GM19455 (cell line): ENCODE results near the gene MICAL3.
"Not testable (repeated sequence)": the region's sequence is repeated elsewhere in the genome, so short reads cannot be mapped to it uniquely, and the experiment has no call there.

Experiments used
- ATAC-seq: cut with Tn5 transposase; IDR thresholded peaks from one replicate; pipeline ENCODE4 v1.9.1; 2021; ENCODE audit not compliant: unreplicated experiment

Gene MICAL3

DNA sequence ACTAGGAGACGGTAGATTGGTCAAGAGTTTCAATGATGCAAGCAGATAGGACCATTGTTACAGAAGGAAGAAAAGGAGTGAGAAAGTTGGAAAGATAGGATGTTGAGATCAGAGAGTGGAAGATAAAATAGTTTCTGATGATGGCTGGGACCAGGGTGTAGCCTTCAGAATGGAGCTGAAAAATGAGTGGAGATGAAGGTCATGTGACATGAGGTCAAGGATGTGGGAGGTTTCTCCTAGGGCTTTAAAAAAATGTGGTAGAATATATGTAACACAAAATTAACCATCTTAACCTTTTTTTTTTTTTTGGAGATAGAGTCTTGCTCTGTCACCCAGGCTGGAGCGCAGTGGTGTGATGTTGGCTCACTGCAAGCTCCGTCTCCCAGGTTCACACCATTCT lies 35.1 kb upstream of the MICAL3 start:
- ATAC-seq = no peak

DNA sequence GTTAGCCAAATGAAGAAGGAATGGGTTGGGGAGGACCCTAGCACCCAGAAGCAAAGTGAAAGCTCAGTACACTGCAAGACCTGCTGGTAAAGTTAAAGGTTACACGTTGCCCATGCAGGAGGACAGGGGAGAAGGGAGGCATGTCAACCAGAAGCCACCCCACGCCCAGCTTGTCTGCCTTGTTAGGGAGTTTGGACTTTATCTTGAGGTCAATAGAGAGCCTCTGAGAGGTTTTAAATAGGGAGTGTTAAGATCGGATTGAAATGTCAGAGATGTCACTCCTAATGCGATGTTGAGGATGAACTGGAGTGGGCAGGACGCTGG lies 34.7 kb upstream of the MICAL3 start:
- ATAC-seq = no peak

DNA sequence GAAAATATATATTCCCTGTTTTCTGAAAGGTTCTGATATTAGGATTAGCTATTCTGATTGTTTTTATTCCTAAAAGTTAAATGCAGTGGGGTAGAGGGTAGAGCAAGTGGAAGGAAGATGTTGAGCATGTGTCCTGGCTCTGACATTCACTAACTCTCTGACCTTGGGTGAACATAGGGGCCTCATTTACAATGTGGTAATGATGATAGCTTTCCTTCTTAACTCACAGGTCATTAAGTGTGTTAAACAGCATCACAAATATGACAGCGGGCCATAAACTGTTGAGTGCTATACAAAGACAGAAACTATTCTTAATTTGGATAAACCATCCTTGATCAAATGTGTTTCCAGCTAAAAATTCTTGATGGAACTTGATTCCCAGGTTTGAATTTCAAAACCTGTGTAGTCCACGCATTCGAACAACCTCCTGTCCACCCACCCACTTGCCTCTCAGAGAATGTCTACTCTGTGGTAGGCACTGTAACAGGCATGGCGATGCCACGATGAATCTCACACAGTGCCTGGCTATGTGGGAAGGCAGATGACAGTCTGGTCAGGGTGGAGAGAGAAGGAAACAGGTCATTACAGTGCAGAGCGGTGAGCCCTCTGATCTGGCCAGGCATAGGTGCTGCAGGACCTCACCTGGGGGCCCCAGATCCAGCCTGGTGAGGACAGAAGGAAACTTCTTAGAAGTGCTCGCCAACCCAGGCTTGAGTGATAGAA lies 34.2 kb upstream of the MICAL3 start:
- no peak for ATAC-seq

DNA sequence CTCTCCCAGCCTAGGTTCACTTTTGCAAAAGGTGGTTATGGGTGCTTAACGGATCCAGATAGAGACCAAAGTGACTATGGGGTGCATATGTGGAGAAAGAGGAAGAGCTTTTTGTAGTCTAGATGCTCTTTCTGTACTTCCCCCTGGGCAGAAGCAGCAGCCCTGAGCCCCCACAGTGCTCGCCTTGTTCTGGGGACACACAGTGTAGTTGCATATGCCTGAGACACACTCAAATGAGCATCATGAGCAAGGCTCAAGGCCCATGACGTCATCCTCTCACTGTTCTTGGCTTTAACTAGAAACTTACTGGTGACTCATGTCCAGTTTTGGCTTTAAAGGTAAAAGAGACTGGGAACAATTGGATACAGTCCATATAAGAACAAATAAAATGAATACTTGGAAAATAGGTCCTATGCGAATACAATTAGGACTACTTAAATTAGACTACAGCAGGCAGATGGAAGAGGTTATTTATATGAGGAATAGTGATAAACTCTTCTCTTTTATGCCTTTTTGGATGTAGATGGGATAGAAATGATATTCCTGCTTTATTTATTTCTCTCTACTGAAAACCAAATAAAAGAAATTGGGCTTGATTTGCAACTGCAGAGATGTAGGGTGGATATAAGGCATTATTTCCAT lies 33.3 kb upstream of the MICAL3 start:
- ATAC-seq = no peak

DNA sequence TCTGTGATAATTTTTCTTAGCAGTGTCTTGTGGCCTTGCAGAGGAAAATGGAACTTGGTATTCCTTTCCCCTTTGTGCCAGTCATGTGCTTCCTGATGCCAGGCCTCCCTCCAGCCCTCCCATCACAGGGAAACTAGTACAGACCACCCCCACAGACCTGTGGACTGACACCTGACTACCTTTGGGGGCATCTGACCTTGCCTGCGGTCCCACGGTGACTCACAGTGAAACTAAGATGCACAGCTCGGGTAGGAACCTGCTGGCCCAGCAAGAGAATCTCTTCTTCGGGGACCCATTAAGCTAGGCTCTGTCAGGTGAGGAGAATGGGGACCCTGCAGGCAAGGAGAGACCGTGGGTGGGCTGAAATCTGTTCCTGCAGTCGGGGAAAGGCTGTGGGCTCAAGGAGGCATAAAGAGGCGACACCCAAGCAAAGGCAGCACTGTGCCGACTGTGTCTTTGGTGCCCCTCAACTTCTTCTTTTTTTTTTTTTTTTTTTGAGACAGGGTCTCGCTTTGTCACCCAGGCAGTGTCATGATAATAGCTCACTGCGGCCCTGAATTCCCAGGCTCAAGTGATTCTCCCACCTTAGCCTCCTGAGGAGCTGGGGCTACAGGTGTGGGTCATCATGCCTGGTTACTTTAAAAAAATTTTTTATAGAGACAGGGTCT lies 32.6 kb upstream of the MICAL3 start:
- ATAC-seq = peak; percentile 76

DNA sequence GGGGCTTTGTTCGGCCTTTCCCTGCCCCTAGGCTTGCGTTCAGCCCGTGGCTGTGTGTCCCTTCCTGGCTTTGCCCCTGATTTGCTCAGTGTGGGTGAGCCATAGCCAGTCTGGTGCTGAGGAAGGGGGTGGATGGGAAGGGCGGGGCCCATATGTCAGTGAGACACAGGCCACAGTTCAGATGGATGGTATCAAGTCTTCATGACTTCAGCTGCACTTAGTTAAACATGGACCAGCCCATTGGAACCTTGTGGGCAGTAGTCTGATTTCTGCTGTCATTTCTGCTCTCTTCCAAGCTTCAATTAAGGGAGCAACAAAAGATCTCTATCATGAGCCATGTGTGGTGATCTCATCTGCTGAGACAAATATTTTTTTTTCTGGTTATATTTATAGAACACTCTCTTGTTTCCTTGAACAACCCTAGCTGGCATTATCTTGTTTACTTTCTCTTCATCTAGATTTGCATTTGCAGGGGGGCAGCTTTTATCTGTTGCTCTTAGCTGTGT lies 31.9 kb upstream of the MICAL3 start:
- ATAC-seq = no peak

DNA sequence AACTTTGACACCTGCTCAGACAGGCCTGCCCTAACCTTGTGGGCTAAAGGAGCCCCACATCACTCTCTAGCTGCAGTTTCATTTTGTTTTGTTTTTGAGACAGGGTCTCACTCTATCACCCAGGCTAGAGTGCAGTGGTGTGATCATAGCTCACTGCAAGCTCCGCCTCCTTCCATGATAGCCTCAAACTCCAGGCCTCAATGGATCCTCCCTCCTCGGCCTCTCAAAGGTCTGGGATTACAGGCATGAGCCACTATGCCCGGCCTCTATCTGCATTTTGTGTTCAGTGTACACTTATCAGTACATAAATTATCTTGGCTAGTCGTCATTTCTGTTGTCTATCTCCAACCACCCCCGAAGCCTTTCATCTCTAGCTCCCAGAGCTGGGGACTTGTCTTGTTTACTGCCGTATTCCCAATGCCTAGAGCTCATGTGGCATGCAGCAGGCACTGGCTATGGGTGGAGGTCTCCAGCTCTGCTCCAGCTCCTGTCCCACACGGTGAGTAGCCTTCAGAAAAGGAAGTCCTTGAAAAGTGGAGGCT lies 31.3 kb upstream of the MICAL3 start:
- ATAC-seq = no peak

DNA sequence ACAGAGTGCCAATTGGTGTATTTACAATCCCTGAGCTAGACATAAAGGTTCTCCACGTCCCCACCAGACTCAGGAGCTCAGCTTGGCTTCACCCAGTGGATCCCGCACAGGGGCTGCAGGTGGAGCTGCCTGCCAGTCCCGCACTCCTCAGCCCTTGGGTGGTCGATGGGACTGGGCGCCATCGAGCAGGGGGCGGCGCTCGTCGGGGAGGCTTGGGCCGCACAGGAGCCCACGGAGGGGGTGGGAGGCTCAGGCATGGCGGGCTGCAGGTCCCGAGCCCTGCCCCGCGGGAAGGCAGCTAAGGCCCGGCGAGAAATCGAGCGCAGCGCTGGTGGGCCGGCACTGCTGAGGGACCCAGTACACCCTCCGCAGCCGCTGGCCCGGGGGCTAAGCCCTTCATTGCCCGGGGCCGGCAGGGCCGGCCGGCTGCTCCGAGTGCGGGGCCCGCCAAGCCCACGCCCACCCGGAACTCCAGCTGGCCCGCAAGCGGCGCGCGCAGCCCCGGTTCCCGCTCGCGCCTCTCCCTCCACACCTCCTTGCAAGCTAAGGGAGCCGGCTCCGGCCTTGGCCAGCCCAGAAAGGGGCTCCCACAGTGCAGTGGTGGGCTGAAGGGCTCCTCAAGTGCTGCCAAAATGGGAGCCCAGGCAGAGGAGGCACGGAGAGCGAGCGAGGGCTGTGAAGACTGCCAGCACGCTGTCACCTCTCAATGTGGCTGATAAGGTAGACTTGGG lies 29.0 kb upstream of the MICAL3 start:
- not testable (repeated sequence) for ATAC-seq

DNA sequence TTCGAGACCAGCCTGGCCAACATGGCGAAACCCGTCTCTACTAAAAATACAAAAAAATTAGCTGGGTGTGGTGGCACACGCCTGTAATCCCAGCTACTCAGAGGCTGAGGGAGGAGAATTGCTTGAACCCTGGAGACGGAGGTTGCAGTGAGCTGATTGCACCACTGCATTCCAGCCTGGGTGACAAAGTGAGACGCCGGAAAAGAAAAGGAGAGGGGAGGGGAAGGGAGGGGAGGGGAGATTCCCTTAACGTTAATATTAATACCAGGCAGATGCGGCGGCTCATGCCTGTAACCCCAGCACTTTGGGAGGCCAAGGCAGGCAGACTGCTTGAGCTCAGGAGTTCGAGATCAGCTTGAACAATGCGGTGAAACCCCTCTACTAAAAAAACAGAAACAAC lies 26.8 kb upstream of the MICAL3 start:
- ATAC-seq = not testable (repeated sequence)

DNA sequence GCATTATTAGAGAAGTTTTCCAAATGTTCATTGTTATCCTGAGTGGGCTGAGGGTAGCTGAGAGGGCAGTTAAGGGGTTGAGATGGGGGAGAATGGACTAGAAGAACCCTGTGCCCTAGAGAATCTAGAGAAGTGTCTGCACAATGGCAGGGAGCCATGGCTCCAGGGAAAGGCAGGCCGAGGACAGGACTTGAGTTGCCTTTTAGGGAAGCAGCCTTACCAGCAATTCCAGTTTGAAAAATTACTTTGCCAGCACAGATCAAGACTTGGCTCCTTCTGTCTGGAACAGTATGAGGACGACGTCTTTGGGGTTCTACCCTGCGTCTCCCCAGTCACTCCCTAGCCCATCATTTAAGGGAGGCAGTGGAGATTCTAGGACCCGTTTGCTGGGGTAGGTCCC lies 25.7 kb upstream of the MICAL3 start:
- no peak for ATAC-seq

DNA sequence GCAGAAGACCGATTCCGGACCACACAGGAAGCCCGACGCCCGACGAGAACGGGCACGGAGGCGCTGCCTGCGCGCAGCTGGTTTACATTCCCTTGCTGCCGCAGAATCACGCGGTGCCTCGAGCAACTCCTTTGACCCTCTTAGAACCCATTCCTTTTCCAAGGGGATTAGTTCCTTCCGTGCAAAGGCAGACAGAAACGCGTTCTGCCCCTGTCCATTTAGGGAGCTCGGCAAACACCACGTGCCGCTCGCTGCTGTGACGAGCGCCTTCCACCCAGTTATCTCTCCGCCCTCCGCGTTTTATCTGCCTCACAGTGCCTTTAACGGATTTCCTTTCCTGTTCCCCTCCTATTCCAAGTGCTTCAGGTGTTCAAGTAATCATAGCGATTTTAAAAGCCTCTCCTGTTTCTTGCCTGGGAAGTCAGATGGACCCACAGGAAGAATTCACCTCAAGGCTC lies 24.1 kb upstream of the MICAL3 start:
- ATAC-seq = no peak

DNA sequence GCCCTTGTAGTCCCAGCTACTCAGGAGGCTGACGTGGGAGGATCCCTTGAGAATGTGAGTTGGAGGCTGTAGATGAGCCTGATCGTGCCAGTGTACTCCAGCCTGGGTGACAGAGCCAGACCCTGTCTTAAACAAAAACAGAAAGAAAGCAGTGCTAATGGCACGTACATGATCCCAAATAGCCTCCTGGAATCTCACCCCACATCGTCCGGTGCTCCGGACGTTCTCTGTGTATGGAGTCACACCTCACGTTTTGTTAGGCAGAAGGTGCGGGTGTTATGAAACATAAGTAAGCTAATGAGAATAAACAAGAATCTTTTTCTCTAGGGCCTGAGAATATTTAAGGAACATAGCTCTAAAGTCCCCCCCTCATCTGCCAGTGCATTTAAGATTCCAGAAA lies 23.7 kb upstream of the MICAL3 start:
- ATAC-seq = no peak

DNA sequence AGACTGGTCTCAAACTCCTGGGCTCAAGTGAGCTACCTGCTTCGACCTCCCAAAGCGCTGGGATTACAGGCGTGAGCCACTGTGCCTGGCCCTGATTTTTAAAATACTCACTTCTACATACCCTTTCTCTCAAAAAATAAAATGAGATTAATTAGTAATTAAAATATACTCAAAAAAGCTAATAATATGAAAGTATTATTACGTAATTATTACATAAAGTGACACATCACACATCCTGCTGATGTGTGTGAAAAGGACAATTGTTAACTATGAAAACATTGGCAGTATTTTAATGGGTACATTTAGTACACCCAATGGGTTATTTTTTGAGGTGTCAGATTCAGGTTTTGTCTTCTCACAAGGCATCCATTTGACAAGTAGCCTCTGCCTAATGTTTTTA lies 21.4 kb upstream of the MICAL3 start:
- no peak for ATAC-seq

DNA sequence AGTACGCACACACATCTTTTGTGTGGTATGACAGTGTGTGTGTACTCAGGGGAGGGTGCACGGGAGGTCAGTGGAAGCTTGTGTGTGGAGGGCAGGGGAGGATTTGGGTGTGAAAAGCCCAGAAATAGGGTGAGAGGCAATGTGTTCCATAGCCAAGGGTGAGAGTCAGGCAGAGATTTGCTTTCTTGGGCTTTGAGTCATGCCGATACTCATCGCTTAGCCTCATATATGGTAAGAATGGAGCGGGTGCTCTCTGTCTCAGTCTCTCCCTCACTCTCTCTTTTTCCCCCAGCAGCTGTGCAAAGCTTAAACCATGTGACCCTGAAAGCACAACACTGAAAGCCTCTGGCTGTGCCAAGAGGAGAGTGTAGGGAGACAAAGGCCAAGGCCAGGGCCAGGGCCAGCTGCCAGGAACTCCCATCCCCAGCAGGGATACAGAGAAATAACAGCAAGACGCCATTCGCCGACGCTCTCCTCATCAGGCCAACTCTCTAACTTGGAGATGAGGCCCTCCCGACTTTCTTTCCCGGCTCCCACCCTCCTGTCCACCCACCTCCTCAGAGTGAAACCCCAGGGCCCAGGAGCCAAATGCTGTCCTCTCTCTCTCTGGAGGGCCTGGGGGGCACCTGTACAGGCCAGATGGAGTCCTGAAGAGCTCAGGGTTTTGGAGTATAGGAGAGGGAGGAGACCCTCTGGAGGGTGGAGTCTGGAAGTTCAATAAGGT lies 20.3 kb upstream of the MICAL3 start:
- ATAC-seq = no peak

DNA sequence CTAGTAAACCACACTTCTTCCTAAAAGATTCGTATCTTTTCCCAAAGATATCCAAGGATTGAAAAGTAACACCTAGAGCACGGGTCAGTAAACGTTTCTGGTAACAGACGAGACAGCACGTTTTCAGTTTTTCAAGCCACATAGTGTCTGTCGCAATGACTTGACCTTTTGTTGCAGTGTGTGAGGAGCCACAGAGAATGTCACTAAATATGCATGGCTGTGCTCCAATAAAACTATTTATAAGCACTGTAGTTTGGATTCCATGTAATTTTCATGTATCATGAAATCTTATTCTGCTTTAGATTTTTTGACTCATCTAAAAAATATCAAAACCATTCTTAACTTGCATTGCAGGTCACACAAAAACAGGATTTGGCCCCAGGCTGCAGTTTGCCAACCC lies 18.3 kb upstream of the MICAL3 start:
- ATAC-seq = no peak

DNA sequence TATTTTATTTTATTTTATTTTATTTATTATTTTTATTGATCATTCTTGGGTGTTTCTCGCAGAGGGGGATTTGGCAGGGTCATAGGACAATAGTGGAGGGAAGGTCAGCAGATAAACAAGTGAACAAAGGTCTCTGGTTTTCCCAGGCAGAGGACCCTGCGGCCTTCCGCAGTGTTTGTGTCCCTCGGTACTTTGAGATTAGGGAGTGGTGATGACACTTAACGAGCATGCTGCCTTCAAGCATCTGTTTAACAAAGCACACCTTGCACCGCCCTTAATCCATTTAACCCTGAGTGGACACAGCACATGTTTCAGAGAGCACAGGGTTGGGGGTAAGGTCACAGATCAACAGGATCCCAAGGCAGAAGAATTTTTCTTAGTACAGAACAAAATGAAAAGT lies 16.5 kb upstream of the MICAL3 start:
- not testable (repeated sequence) for ATAC-seq

DNA sequence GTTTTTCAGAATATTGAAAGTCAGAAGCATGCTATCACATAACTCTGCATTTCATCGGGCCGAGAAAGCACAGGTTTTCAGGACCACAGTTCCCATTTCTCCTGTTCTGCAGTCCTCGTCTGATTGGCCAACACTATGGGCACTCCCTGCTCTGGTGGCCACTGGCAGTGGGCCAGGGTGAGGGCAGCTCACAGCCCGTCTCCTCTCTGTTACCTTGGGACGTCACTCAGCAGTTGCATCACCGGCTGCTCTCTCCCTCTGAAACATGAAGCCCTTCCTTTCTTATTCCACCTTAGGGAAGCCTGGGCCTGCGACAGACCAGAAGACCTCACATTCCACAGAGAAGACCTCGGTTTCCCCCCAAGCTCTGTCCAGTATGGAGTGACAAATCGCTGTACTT lies 11.4 kb upstream of the MICAL3 start:
- ATAC-seq = no peak

DNA sequence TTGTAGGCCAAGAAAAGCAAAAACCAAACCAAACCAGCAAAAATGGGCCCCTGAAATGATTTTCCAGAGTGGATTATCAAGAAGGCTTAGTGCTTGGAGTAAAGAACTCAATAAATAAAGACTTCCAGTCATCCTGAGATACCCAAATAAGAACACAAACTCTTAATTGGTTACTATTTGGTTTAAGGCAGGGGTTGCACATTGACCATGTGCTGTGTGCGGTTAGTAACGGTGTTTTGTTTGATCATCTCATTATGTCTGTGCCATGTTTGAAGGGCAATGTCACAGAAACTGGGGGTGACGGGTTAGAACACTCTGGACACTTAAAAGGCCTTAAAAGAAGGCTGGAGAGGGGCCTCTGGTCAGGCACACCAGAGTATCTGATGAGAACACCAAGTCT lies 9.7 kb upstream of the MICAL3 start:
- no peak for ATAC-seq

DNA sequence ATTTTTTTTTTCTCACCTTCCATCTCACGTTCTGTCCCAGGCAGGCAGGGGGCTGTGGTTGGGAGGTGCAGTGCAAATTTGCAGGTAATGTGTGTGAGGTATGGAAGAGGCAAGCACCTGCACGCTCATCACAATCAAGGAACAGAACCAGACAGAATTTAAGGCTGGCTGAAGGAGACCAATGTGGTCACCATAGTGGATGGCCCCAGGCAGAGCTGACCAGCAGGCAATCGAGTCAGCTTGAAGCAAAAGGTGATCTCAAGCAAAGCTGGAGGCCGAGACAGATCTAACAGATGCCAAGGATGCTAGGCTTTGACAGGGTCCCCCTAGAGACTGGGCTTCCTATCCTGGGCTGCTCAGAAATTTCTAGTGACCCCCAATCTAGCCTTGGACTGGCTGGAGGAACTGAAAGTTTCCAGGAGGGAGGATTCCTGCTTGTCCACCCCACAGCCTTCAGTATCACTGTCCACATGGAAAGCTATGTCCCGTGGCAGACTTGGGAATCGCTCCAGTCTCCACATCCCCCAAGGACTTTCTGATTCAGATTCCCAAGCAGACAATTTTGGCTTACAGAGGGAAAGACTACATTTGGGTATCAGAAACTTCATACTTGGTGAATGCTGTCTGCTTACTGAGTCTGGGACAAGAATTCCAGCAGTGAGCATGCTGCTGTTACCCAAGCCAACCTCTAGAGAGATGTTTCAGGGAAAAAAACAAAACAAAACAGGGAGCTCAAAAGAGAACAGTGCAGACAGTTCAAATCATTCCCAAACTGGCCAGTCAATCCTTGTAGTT lies 9.0 kb upstream of the MICAL3 start:
- no peak for ATAC-seq
